Right lobe of liver (tissue), 4 donors: ENCODE results near the gene APLP2.

Source experiments
- POLR2A ChIP-seq: fragments of 450-650 bp; IDR thresholded peaks from one replicate; pipeline ENCODE4 v1.6.1; 2017; ENCODE audit warnings: antibody characterized with exemption, mild to moderate bottlenecking
- TF ChIP-seq, protein P1 (sequence below), 4 donors: fragments of 200-600 bp in 3 of 4; fragments of 450-650 bp in 1 of 4; IDR thresholded peaks; one replicate each; pipeline versions ENCODE4 v1.5.1 to v1.8.0; 2016 to 2022; ENCODE audit warnings: antibody characterized with exemption in 4 of 4, mild to moderate bottlenecking in 2 of 4
- donor health status: DM: no; HTN: no; CAD: no.
- donor health status: DM: no; HTN: no; CAD: no.
- donor health status: DM: no; HTN: yes; CAD: no.

DNA sequence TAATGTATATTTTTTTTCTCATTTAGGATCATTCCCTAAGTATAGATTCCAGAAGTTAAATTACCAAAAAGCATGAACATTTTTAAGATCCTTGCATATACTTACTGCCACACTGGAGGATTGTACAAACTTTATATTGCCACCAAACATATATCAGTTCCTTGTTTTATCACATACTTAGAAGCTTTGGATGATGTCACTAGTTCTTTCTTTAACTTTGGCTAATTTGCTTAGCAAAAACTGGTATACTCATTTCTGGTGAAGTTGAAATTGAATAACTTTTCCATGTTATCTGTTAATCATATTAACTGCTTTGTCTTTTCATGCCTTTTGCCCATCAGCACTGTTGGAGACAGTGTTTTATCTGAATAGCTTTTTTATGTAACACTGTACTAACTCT is 35.5 kb upstream of the APLP2 start:
- TF ChIP-seq, protein P1, sequence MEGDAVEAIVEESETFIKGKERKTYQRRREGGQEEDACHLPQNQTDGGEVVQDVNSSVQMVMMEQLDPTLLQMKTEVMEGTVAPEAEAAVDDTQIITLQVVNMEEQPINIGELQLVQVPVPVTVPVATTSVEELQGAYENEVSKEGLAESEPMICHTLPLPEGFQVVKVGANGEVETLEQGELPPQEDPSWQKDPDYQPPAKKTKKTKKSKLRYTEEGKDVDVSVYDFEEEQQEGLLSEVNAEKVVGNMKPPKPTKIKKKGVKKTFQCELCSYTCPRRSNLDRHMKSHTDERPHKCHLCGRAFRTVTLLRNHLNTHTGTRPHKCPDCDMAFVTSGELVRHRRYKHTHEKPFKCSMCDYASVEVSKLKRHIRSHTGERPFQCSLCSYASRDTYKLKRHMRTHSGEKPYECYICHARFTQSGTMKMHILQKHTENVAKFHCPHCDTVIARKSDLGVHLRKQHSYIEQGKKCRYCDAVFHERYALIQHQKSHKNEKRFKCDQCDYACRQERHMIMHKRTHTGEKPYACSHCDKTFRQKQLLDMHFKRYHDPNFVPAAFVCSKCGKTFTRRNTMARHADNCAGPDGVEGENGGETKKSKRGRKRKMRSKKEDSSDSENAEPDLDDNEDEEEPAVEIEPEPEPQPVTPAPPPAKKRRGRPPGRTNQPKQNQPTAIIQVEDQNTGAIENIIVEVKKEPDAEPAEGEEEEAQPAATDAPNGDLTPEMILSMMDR (IDR thresholded peaks at IDR 0.05) = no peak
- TF ChIP-seq POLR2A = no peak
